Measurements from ENCODE around the gene STRN.
"Not testable (repeated sequence)": the region's sequence is repeated elsewhere in the genome, so short reads cannot be mapped to it uniquely, and the experiment has no call there.

STRN gene

GRCh38 chr2:36963734-36964133 is 2.6 kb downstream of the STRN start:
- no peak for FAIRE-seq

DNA sequence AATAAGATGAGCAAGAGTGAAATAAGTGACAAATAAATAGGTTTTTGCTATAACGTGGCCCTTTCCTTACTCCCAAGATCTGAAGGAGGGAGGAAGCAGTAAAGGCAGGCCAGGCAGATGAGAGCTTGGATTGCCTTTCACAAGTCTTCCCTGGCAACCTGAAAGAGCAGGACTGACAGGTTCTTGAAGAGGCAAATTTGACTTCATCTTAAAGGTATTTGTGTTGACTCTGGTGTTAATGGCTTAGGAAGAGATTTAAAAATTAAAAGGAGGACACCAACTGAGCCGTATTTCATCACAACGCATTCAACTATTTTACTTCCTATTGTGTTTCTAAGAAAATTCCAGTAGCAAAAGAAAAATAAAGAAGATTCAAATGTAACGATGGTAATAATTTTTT is 3.2 kb downstream of the STRN start:
- no peak for FAIRE-seq

DNA sequence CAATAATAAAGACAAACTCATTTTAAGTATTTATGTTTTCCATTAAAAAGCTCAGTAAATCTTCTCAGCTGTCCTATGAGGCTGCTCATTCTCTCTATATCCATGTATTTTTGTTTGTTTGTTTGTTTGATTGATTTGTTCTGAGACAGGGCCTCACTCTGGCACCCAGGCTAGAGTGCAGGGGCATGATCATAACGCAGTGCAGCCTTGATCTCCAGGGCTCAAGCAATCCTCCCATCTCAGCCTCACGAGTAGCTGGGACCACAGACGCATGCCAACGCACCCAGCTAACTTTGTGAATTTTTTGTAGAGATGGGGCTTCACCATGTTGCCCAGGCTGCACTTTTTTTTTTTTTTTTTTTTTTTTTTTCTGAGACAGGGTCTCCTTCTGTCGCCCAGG is 5.6 kb downstream of the STRN start:
- no peak for FAIRE-seq

- FAIRE-seq = no peak
These were observed 6.2 kb downstream of the STRN start for GRCh38 chr2:36960005-36960675.

DNA sequence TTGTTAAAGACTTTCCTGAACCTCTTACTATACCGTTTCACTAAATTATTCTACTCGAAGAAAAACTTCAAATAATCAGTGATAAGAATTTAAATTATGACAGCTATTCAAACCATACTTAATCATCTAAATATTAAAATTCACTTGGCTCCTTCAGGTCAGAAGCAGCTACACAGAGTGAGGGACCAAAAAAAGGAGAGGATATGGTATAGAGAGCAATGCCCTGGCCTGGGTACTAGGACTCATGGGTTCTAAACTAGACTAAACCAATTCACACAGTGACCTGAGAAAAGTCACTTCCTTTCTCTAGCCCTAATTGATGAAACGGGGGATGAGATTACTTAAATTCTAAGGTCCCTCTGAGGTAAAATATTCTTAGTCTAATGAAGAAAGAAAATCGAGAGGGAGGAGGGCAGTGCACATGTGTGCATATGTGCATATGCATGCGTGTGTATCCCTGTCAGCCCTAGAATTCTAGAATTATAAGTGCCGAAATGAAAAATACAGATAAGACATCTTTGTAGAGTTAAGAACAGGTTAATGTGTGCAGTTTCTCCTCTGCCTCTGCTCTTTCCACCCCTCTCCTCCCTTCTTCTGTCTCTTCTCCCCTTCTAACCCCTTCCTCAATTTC is 11.2 kb downstream of the STRN start:
- FAIRE-seq = no peak

DNA sequence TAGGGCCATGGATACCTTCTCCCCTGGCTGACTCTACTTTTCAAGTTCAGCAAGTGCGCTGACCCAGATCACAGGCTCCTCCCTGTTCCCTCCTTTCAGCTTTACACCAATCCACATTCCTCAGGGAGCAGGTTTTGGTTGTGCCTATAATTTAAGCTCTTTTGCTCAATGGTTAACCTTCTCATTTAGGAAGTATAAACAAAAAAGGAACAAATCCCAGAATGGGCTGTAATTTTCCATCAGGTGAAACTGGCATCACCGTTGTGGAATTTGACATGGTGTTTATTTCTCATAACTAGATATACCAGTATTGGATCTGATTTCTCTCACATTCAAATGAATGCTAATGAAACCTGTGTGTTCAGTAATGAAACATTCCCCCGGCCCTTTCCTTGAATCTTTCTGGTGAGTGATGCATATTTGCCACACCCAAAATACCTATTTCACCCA is 13.6 kb downstream of the STRN start:
- no peak for FAIRE-seq

- no peak for FAIRE-seq
These were observed 14.8 kb downstream of the STRN start for GRCh38 chr2:36951574-36951973.

DNA sequence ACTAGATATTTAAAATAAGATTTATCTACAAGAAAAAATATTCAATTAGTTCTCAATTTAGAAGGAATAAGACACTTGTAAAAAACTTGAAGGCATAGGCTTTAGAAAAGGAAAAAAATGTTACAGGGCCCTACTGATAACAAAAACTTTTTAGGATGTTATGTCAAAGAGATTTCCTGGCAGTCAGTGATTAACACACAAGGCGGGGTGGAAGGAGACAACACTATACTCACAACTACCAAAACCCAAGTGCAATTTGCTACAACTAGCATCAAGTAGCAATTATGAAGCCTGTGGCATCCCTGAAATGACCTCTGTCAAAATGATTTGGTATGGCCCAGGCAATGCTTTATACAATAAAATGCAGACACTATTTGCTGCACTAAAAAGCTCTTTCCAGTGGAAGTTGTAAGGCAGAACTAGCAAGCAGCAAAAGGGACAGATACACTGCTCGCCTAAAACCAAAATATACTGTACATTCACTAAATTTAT is 15.3 kb downstream of the STRN start:
- FAIRE-seq = no peak

- no peak for FAIRE-seq
These were observed 16.5 kb downstream of the STRN start for GRCh38 chr2:36949845-36950244.

- not testable (repeated sequence) for FAIRE-seq
These were observed 21.1 kb downstream of the STRN start for GRCh38 chr2:36945240-36945639.

DNA sequence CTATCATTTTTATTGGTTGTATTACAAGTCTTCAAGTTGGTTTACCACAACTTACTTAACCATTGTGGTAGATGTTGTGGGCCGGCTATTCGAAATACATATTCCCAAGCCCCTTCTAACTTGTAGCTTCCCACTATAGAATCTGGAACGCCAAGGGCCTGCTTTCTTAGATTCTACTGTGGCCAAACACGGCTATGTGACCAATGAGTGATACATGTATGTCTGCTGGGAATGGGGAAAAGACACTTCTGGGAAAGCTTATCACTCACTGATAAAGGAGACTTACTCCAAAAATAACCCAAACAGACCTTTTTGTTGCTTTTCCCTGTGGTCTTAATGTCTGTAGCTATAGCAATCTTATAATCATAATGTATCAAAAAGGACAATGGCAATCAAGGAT is 24.5 kb downstream of the STRN start:
- FAIRE-seq = no peak

DNA sequence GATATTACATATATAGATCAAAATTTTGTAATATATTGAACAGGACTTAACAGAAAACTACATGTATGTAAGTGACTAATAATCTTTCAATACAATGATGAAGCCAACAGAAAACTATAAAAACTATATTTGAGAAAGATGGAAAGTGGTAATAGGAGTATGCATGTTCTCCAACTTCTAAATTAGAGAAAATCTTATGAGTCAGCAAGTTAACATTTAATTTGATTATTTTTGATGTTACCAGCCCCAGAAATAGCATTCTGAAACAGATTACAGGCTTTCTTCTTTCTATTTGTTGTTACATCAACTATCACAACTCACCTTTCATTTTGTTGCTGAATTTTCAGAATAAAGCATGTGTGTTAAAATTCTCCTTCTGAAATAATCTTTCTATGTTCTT is 29.8 kb downstream of the STRN start:
- peak; percentile 15 for FAIRE-seq

- FAIRE-seq = not testable (repeated sequence)
These were observed 34.6 kb downstream of the STRN start for GRCh38 chr2:36931688-36932087.

GRCh38 chr2:36930787-36931410 is 35.4 kb downstream of the STRN start:
- not testable (repeated sequence) for FAIRE-seq

- FAIRE-seq = not testable (repeated sequence)
These were observed 39.9 kb downstream of the STRN start for GRCh38 chr2:36926175-36927132.

DNA sequence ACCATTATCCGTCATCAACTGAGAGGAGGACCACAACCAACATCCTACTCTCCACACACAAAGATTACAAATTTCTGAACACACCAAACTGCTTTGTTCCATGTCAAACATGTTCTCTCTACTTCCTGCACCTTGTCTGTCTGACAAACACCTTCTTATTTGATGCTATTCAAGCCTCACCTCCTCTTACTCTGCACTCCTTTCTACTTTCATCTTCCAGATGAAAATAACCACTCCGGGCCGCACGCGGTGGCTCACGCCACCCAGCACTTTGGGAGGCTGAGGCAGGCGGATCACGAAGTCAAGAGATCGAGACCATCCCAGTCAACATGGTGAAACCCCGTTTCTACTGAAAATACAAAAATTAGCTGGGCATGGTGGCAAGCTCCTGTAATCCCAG is 43.7 kb downstream of the STRN start:
- FAIRE-seq = not testable (repeated sequence)

GRCh38 chr2:36921984-36922383 is 44.4 kb downstream of the STRN start:
- no peak for FAIRE-seq

DNA sequence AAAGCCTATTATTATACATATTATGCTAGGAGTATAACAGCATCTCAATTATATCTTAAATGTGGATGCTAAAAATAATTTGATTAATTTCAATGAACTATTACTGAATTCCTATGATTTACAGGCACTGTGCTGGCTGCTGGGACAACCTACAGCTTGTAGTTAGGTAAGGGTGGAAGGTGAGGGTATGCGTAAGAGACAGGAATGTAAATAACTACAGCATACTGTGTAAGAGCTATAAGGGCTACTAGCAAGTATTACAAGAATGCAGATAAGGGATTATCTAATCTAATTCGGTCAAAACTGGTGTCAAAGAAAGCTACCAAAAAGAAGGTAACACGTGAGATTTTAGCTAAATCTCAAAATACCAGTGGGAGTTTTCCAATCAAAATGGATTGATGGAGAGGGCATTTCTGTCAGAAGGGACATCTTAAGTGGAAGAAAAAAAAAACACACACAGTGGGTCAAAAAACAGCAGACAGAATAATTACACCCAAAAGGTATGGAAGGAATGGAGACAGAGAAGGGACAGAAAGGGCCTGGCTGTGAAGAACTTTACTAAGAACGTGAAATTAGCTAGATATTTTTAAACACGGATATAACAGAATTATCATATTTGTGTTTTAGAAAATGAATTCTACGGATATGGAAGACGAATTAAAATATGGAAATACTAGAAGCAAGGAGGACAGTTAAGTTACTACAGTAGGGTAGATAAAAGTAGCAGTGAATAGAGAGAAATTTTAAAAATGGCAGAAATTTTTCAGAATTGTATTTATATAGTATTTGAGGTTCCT is 47.1 kb downstream of the STRN start:
- FAIRE-seq = no peak

- peak; percentile 96 for FAIRE-seq
These were observed 48.0 kb downstream of the STRN start for GRCh38 chr2:36918307-36918706.

- no peak for FAIRE-seq
These were observed 50.7 kb downstream of the STRN start for GRCh38 chr2:36915627-36916026.

DNA sequence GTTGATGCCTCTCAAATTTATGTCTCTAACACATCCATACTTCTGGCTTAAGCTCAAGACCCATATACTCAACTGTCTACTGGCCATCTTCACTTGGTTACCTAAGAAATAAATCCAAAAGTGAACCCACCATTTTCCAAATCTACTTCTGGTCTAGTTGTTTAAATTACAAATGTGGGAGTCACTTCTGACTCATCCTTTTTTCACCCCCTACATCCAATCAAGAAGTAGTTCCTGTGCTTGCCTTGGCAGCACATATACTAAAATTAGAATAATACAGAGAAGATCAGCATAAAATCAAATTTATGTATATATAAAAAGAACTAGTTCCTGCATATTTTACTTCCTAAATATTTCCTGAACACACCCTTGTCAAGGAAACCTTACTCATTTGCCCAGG is 53.6 kb downstream of the STRN start:
- FAIRE-seq = no peak

DNA sequence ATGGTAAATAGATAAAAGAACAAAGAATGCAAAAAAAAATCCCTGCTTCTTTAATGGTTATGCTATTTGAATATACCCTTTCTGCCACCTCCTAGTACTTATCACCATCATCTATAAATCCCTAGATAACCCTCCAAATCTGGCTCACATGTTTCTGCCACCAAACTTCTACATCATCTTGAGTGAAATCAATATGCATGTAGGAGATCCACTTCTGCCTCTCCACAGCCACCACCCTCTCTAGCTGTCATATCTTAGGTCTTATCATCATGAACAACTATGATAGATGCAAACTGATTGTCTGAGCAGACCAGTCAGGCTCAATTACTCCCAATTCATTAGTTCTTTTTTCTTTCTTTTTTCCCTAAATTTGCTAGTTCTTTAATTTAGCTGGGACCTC is 55.3 kb downstream of the STRN start:
- FAIRE-seq = no peak
